ENCODE measurements around the gene UBE2L5.

The UBE2L5 gene

DNA sequence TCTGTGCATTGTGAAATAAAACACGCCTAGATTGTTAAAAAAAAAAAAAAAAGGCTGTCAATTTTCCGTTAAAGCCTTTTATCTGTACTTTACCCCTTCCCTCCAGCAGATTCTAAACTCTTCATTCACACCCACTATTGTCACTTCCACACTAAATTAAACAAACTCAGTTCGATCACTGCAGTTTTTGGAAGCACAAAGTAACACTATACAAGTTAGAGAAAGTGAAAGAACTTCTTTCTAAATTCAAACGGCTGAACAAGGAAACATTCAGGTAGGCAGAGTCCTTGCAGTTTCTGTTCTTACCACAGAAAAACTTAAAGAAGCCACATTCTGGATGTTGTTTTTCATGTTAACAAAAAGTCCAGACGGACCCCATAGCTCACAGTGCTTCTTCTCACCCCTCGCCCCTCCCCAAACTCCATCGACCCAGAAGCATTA, 27.5 kb upstream of the UBE2L5 start:
- Histone ChIP-seq H3K36me3 (replicated peaks; ENCODE audit: low read depth, low read length) (no peaks in the 10 kb centered on the region), H3K4me2 (ENCODE audit: low read length) (peak overlapping the region; percentile 80), H2AFZ (ENCODE audit: low read depth, low read length) (peak overlapping the region; percentile 89), H3K27ac (ENCODE audit: low read length) (peak overlapping the region; percentile 16), H3K9me3 (ENCODE audit: insufficient read depth, low read length) (no peaks in the 10 kb centered on the region), H3K27me3 (ENCODE audit: low read depth, low read length) (peaks cover 38% of the 10 kb centered on the region), H3K4me3 (ENCODE audit: low read length) (peak overlapping the region; percentile 80), H4K20me1 (ENCODE audit: insufficient read depth, low read length) (no peaks in the 10 kb centered on the region), H3K4me1 (ENCODE audit: low read length) (peaks cover 9% of the 10 kb centered on the region), H3K9ac (ENCODE audit: low read length) (peak overlapping the region; percentile 77), H3K79me2 (ENCODE audit: low read length) (no peaks in the 10 kb centered on the region)
- TF ChIP-seq, protein P1, sequence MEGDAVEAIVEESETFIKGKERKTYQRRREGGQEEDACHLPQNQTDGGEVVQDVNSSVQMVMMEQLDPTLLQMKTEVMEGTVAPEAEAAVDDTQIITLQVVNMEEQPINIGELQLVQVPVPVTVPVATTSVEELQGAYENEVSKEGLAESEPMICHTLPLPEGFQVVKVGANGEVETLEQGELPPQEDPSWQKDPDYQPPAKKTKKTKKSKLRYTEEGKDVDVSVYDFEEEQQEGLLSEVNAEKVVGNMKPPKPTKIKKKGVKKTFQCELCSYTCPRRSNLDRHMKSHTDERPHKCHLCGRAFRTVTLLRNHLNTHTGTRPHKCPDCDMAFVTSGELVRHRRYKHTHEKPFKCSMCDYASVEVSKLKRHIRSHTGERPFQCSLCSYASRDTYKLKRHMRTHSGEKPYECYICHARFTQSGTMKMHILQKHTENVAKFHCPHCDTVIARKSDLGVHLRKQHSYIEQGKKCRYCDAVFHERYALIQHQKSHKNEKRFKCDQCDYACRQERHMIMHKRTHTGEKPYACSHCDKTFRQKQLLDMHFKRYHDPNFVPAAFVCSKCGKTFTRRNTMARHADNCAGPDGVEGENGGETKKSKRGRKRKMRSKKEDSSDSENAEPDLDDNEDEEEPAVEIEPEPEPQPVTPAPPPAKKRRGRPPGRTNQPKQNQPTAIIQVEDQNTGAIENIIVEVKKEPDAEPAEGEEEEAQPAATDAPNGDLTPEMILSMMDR (IDR thresholded peaks at IDR 0.05; ENCODE audit: low read depth, low read length): no peak
- no peak for TF ChIP-seq EZH2phosphoT487 (IDR thresholded peaks at IDR 0.05; ENCODE audit: low read depth)

DNA sequence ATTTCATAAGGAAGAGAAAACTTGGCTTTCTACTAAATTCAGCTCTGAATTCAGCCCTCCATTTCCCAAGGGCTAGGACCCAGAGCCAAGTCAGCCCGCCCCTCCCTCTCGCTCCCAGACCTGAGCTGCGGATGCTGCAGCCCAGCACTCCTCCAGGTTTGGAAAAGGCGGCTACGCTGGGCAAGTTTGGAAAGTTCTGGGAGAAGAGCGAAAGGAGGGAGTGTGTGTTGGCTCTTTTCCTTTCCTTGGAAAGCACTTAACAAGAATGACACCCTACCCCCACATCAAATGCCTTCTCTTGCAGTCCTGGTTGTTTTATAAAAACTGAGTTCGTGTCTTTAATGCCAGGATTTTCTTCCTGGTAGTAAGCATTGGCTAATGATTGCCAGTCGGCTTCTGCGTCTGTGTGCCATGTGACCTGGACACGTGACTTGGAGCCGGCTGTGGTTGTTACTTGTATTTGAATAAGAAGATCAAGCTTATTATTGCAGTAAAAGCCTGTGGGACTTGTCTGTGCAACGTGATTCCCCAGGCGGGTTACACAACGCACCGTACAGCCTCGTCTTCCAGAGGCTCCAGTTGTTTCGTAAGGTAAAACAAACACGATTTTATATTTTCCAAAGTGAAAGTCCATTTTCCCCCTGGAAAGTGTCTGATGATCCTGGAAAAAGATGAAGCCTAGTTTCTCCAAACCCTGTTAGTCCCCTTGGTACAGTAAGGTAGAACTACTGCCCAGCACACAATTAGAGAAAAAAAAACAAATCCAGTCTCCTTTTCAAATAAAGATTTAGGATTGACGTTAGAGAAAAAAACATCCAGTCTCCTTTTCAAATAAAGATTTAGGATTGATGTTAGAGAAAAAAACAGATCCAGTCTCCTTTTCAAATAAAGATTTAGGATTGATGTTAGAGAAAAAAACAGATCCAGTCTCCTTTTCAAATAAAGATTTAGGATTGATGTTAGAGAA, 26.8 kb upstream of the UBE2L5 start:
- Histone ChIP-seq H2AFZ (ENCODE audit: low read depth, low read length) (peak overlapping the region; percentile 89), H3K36me3 (replicated peaks; ENCODE audit: low read depth, low read length) (no peaks in the 10 kb centered on the region), H3K4me1 (ENCODE audit: low read length) (peaks cover 9% of the 10 kb centered on the region), H3K4me2 (ENCODE audit: low read length) (peak overlapping the region; percentile 80), H3K4me3 (ENCODE audit: low read length) (peak overlapping the region; percentile 80), H3K27ac (ENCODE audit: low read length) (peak overlapping the region; percentile 16), H3K9me3 (ENCODE audit: insufficient read depth, low read length) (no peaks in the 10 kb centered on the region), H4K20me1 (ENCODE audit: insufficient read depth, low read length) (no peaks in the 10 kb centered on the region), H3K79me2 (ENCODE audit: low read length) (no peaks in the 10 kb centered on the region), H3K9ac (ENCODE audit: low read length) (peak overlapping the region; percentile 77), H3K27me3 (ENCODE audit: low read depth, low read length) (peaks cover 38% of the 10 kb centered on the region)
- no peak for TF ChIP-seq EZH2phosphoT487 (IDR thresholded peaks at IDR 0.05; ENCODE audit: low read depth)
- TF ChIP-seq, protein P1 (IDR thresholded peaks at IDR 0.05; ENCODE audit: low read depth, low read length): no peak

DNA sequence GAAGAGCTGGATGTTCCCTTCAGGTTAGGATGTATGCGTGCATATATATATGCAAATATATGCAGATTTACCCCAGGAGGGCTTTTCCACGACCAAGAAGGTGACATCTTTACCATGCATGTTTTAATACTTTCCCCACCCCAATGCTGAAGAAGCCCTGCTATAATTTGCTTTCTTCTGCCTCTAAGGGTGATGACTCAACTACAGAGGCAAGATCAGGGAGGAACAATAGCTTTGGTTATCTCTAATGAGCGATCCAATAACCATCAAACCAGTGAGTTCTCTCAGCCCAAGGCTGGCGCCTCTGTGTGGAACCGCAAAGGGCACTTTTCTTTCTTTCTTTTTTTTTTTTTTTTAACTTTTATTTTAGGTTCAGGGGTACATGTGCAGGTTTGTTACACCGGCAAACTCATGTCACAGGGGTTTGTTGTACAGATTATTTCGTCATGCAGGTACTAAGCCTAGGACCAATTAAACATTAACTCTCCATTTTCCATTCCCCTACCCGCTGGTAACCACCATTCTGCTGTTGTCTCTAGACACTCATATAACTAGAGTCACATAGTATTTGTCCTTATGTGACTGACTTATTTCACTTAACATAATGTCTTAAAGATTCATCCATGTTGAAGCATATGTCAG, 25.7 kb upstream of the UBE2L5 start:
- Histone ChIP-seq H3K4me2 (ENCODE audit: low read length) (peak overlapping the region; percentile 80), H4K20me1 (ENCODE audit: insufficient read depth, low read length) (no peaks in the 10 kb centered on the region), H3K27ac (ENCODE audit: low read length) (no peak overlapping the region), H3K79me2 (ENCODE audit: low read length) (no peaks in the 10 kb centered on the region), H3K9ac (ENCODE audit: low read length) (peak overlapping the region; percentile 77; the same call in 1 of the 2 replicates), H2AFZ (ENCODE audit: low read depth, low read length) (no peak overlapping the region), H3K9me3 (ENCODE audit: insufficient read depth, low read length) (no peaks in the 10 kb centered on the region), H3K36me3 (replicated peaks; ENCODE audit: low read depth, low read length) (no peaks in the 10 kb centered on the region), H3K4me1 (ENCODE audit: low read length) (peaks cover 9% of the 10 kb centered on the region), H3K4me3 (ENCODE audit: low read length) (peak overlapping the region; percentile 80), H3K27me3 (ENCODE audit: low read depth, low read length) (peaks cover 35% of the 10 kb centered on the region)
- TF ChIP-seq, protein P1 (IDR thresholded peaks at IDR 0.05; ENCODE audit: low read depth, low read length): no peak
- TF ChIP-seq EZH2phosphoT487 (IDR thresholded peaks at IDR 0.05; ENCODE audit: low read depth): no peak

DNA sequence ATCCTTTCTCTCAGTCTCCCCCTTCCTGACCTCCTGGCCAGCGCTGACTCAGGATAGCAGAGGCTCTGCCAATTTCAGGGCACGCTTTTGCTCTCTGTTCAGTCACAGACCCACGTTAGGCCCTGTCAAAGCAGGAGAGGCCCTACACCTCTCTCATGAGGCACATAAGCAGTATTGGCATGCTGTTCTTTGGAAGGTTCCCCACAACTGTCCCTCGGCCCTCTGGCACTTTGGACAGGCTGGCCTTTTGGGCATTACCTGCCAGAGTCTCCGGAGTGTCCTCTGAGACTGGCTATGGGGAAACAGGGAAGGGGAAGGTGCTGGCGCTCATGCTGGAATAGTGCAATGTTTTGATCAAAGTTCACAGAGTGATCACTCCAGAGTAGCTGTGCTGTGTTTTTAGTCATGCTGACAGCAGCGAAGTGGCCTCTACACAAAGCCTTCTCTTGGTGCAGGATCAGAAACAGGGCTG, 23.7 kb upstream of the UBE2L5 start:
- H3K36me3 ChIP-seq (replicated peaks; ENCODE audit: low read depth, low read length): no peaks in the 10 kb centered on the region
- no peak for TF ChIP-seq EZH2phosphoT487 (IDR thresholded peaks at IDR 0.05; ENCODE audit: low read depth)
- no peaks in the 10 kb centered on the region for H3K9me3 ChIP-seq (ENCODE audit: insufficient read depth, low read length)
- no peak overlapping the region for H3K4me2 ChIP-seq (ENCODE audit: low read length)
- H3K27me3 ChIP-seq (ENCODE audit: low read depth, low read length): peaks cover 20% of the 10 kb centered on the region
- no peak overlapping the region for H2AFZ ChIP-seq (ENCODE audit: low read depth, low read length)
- H3K79me2 ChIP-seq (ENCODE audit: low read length): no peaks in the 10 kb centered on the region
- peaks cover 9% of the 10 kb centered on the region for H3K4me1 ChIP-seq (ENCODE audit: low read length)
- no peak overlapping the region for H3K9ac ChIP-seq (ENCODE audit: low read length)
- H4K20me1 ChIP-seq (ENCODE audit: insufficient read depth, low read length): no peaks in the 10 kb centered on the region
- H3K4me3 ChIP-seq (ENCODE audit: low read length): no peak overlapping the region
- H3K27ac ChIP-seq (ENCODE audit: low read length): no peak overlapping the region

All from OCI-LY3 (cell line).